H9 (cell line): ENCODE measurements around the gene PLXNA2. TPM values are rescaled to one million over a fixed set of nuclear protein-coding genes. Genes with fewer than 3 reads are reported as not detected.

ENCODE experiments used
- DNase-seq: peaks from one replicate; pipeline ENCODE4 v3.0.0-alpha.2; 2017
- H2AFZ ChIP-seq: one replicate; pipeline ENCODE4 v1.6.1; 2013; ENCODE audit warnings: mild to moderate bottlenecking, low read length, control low read depth, moderate library complexity
- H2AK5ac ChIP-seq: 2 replicates; pipeline ENCODE4 v1.6.1; 2013; ENCODE audit warnings: low read length, control low read depth, mixed read lengths; ENCODE audit not compliant: insufficient read length
- H2BK120ac ChIP-seq: one replicate; pipeline ENCODE4 v1.6.1; 2013; ENCODE audit warnings: low read depth, mild to moderate bottlenecking, low read length, control low read depth, inconsistent platforms; ENCODE audit not compliant: poor library complexity, severe bottlenecking
- H2BK12ac ChIP-seq: 2 replicates; pipeline ENCODE4 v1.6.1; 2013; ENCODE audit warnings: low read length, control low read depth, mixed read lengths, low read depth; ENCODE audit not compliant: insufficient read length
- H2BK15ac ChIP-seq: 2 replicates; pipeline ENCODE4 v1.6.1; 2013; ENCODE audit warnings: low read depth, low read length, control low read depth
- H2BK20ac ChIP-seq: one replicate; pipeline ENCODE4 v1.6.1; 2013; ENCODE audit warnings: low read depth, mild to moderate bottlenecking, low read length, control low read depth, inconsistent platforms; ENCODE audit not compliant: poor library complexity, severe bottlenecking
- H2BK5ac ChIP-seq: 2 replicates; pipeline ENCODE4 v1.6.1; 2013; ENCODE audit warnings: low read length, control low read depth, mixed read lengths; ENCODE audit not compliant: insufficient read length
- H3K14ac ChIP-seq: 2 replicates; pipeline ENCODE4 v1.6.1; 2013; ENCODE audit warnings: low read length, control low read depth; ENCODE audit not compliant: insufficient read depth
- H3K18ac ChIP-seq: 2 replicates; pipeline ENCODE4 v1.6.1; 2013; ENCODE audit warnings: low read depth, mild to moderate bottlenecking, mixed read lengths, low read length, control low read depth; ENCODE audit not compliant: insufficient read length
- H3K23ac ChIP-seq: 2 replicates; pipeline ENCODE4 v1.6.1; 2013; ENCODE audit warnings: low read length, control low read depth, mixed read lengths, low read depth; ENCODE audit not compliant: insufficient read length
- H3K23me2 ChIP-seq: 2 replicates; pipeline ENCODE4 v1.6.1; 2013; ENCODE audit warnings: low read depth, mild to moderate bottlenecking, mixed read lengths, low read length, control low read depth; ENCODE audit not compliant: insufficient read length, poor library complexity, severe bottlenecking
- H3K27ac ChIP-seq: 2 replicates; pipeline ENCODE4 v1.5.1; 2013; ENCODE audit warnings: low read length, control low read depth, mixed read lengths, low read depth; ENCODE audit not compliant: insufficient read length
- H3K27me3 ChIP-seq: 2 replicates; pipeline ENCODE4 v1.6.1; 2013; ENCODE audit warnings: low read length, control low read depth, inconsistent platforms; ENCODE audit not compliant: insufficient read depth
- H3K4ac ChIP-seq: 2 replicates; pipeline ENCODE4 v1.6.1; 2013; ENCODE audit warnings: low read depth, mild to moderate bottlenecking, control low read depth, inconsistent platforms, low read length, moderate library complexity
- H3K4me1 ChIP-seq: 2 replicates; pipeline ENCODE4 v1.6.1; 2013; ENCODE audit warnings: low read length, control low read depth, inconsistent platforms; ENCODE audit not compliant: insufficient read depth
- H3K4me2 ChIP-seq: 2 replicates; pipeline ENCODE4 v1.6.1; 2013; ENCODE audit warnings: low read length, control low read depth, mixed read lengths; ENCODE audit not compliant: insufficient read length, insufficient read depth
- H3K56ac ChIP-seq: 2 replicates; pipeline ENCODE4 v1.6.1; 2013; ENCODE audit warnings: low read depth, mild to moderate bottlenecking, mixed read lengths, low read length, control low read depth; ENCODE audit not compliant: insufficient read length
- H3K79me1 ChIP-seq: 2 replicates; pipeline ENCODE4 v1.6.1; 2013; ENCODE audit warnings: low read depth, mild to moderate bottlenecking, moderate library complexity, low read length, control low read depth, inconsistent platforms; ENCODE audit not compliant: insufficient read depth, poor library complexity, severe bottlenecking
- H3K79me2 ChIP-seq: 2 replicates; pipeline ENCODE4 v1.6.1; 2013; ENCODE audit warnings: low read length, control low read depth, inconsistent platforms; ENCODE audit not compliant: insufficient read depth
- H3K9ac ChIP-seq: 2 replicates; pipeline ENCODE4 v1.6.1; 2013; ENCODE audit warnings: low read length, control low read depth, mixed read lengths; ENCODE audit not compliant: insufficient read length; ENCODE audit errors: extremely low read depth
- H3K9me3 ChIP-seq: one replicate; pipeline ENCODE4 v1.6.1; 2013; ENCODE audit warnings: low read depth, low read length, inconsistent platforms; ENCODE audit not compliant: control insufficient read depth
- H3T11ph ChIP-seq: one replicate; pipeline ENCODE4 v1.6.1; 2013; ENCODE audit warnings: mild to moderate bottlenecking, low read length, control low read depth, inconsistent platforms
- H4K20me1 ChIP-seq: one replicate; pipeline ENCODE4 v1.6.1; 2013; ENCODE audit not compliant: control insufficient read depth, insufficient read length, insufficient read depth
- H4K5ac ChIP-seq: 2 replicates; pipeline ENCODE4 v1.6.1; 2013; ENCODE audit warnings: low read depth, mild to moderate bottlenecking, mixed read lengths, low read length, control low read depth; ENCODE audit not compliant: insufficient read length
- H4K8ac ChIP-seq: replicated peaks from 2 replicates; pipeline ENCODE4 v1.6.1; 2013; ENCODE audit warnings: low read length, control low read depth, mixed read lengths, low read depth; ENCODE audit not compliant: insufficient read length
- H4K91ac ChIP-seq: 2 replicates; pipeline ENCODE4 v1.6.1; 2013; ENCODE audit warnings: low read depth, mild to moderate bottlenecking, moderate library complexity, mixed read lengths, low read length, control low read depth; ENCODE audit not compliant: insufficient read length
- H3K27ac Mint-ChIP-seq, 3 experiments: 2 replicates in 2 of 3; 3 replicates in 1 of 3; pipeline ENCODE4 v1.8.0; 2020 to 2021; ENCODE audit warnings: mixed read lengths in 3 of 3, mild to moderate bottlenecking in 1 of 3, moderate library complexity in 1 of 3
- H3K27me3 Mint-ChIP-seq: 2 replicates; pipeline ENCODE4 v1.8.0; 2021; ENCODE audit warnings: low read depth, mild to moderate bottlenecking, moderate library complexity, mixed read lengths
- H3K36me3 Mint-ChIP-seq, 3 experiments: 2 replicates in 2 of 3; 3 replicates in 1 of 3; pipeline ENCODE4 v1.8.0; 2020 to 2021; ENCODE audit warnings: low read depth in 3 of 3, mixed read lengths in 3 of 3; ENCODE audit not compliant: insufficient read depth in 1 of 3
- H3K4me1 Mint-ChIP-seq, 2 experiments: 2 replicates each; pipeline ENCODE4 v1.8.0; 2020; ENCODE audit warnings: mixed read lengths in 2 of 2
- H3K4me3 Mint-ChIP-seq, 2 experiments: 2 replicates in 1 of 2; 3 replicates in 1 of 2; pipeline ENCODE4 v1.8.0; 2020 to 2021; ENCODE audit warnings: mild to moderate bottlenecking in 2 of 2, mixed read lengths in 2 of 2, moderate library complexity in 1 of 2
- H3K9me3 Mint-ChIP-seq, 2 experiments: 2 replicates in 1 of 2; 3 replicates in 1 of 2; pipeline ENCODE4 v1.8.0; 2020; ENCODE audit warnings: mild to moderate bottlenecking in 2 of 2, mixed read lengths in 2 of 2, moderate library complexity in 1 of 2
- WGBS: extraction: QIAGEN DNeasy Blood & Tissue Kit; methylation state at CpG from one replicate; pipeline ENCODE4 v1.1.7; 2013; ENCODE audit warnings: missing lambda C conversion rate, low lambda C conversion rate, mixed read lengths; ENCODE audit not compliant: insufficient read length; ENCODE audit errors: extremely low coverage; 5-methylcytosine and 5-hydroxymethylcytosine counted together
- total RNA-seq: library from RNA; stranded (reverse); gene quantifications from 2 replicates; pipeline ENCODE4 v1.2.1, GENCODE V29; 2021
- TF ChIP-seq, protein P1 (sequence below): fragments of 200-600 bp; sonication (generic); conservative IDR thresholded peaks from 3 replicates; pipeline ENCODE4 v1.8.0; 2021; ENCODE audit warnings: antibody characterized with exemption, mild to moderate bottlenecking

Gene PLXNA2
- total RNA-seq, 1 experiment from 2014 or later: 0.57 TPM

DNA sequence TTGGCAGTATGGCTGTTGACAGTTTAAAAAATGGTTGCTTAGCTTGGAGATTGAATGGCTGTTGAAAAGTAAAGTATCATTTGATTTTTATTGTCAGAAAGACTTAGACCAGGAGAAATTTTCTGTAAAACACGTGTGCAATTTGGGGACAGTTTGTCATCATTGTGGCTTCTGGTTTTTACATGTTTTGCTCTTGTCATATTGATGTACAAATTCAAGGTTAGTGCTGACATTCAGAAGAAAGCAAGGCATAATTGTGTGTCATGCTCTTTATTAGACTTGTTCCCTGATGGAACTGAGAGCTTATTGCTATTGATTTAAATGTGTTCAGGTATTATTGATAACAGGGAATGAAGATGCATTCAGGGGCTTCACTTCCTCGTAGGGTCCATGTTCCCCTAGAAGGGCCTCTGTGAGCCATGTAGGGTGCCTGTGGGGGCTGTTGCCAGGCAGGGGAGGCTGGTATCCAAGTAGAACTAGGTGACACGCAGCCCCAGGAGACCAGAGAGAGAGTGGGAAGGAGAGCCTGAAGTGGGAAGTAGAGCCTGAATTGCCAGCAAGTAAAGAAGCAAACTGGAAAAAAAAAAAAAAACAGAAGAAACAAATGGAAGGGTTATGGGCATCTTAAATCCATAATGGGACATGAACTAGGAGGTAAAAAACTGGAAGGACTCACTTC is 32.7 kb upstream of the PLXNA2 start:
- H3K4me3 Mint-ChIP-seq: no peak overlapping the region
- no peaks in the 10 kb centered on the region for H3K9me3 Mint-ChIP-seq
- Histone ChIP-seq H3K79me2 (no peaks in the 10 kb centered on the region), H3K9me3 (no peaks in the 10 kb centered on the region), H2BK120ac (no peak overlapping the region), H2BK5ac (no peak overlapping the region), H3K18ac (no peak overlapping the region), H3K27me3 (no peaks in the 10 kb centered on the region), H3K23ac (no peak overlapping the region), H2AFZ (no peak overlapping the region), H4K91ac (no peak overlapping the region), H2BK12ac (no peak overlapping the region), H3K4me2 (no peak overlapping the region), H2AK5ac (no peak overlapping the region), H3K79me1 (no peaks in the 10 kb centered on the region), H3K4me1 (peaks cover 5% of the 10 kb centered on the region; the same call in 1 of the 2 replicates), H3K9ac (no peak overlapping the region), H3T11ph (no peak overlapping the region), H3K27ac (no peak overlapping the region), H4K5ac (no peak overlapping the region), H3K56ac (no peak overlapping the region), H4K8ac (no peak overlapping the region), H3K23me2 (no peaks in the 10 kb centered on the region), H2BK15ac (no peak overlapping the region), H4K20me1 (no peaks in the 10 kb centered on the region), H3K14ac (no peak overlapping the region), H2BK20ac (no peak overlapping the region), H3K4ac (no peak overlapping the region)
- H3K27me3 Mint-ChIP-seq: peaks cover 12% of the 10 kb centered on the region
- no peak for DNase-seq
- H3K27ac Mint-ChIP-seq: no peak overlapping the region
- TF ChIP-seq, protein P1, sequence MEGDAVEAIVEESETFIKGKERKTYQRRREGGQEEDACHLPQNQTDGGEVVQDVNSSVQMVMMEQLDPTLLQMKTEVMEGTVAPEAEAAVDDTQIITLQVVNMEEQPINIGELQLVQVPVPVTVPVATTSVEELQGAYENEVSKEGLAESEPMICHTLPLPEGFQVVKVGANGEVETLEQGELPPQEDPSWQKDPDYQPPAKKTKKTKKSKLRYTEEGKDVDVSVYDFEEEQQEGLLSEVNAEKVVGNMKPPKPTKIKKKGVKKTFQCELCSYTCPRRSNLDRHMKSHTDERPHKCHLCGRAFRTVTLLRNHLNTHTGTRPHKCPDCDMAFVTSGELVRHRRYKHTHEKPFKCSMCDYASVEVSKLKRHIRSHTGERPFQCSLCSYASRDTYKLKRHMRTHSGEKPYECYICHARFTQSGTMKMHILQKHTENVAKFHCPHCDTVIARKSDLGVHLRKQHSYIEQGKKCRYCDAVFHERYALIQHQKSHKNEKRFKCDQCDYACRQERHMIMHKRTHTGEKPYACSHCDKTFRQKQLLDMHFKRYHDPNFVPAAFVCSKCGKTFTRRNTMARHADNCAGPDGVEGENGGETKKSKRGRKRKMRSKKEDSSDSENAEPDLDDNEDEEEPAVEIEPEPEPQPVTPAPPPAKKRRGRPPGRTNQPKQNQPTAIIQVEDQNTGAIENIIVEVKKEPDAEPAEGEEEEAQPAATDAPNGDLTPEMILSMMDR: no peak
- peaks cover 31 to 36% of the 10 kb centered on the region in 2 experiments for H3K4me1 Mint-ChIP-seq
- no peaks in the 10 kb centered on the region for H3K36me3 Mint-ChIP-seq
- WGBS: no CpG with 5 or more reads among the region's 3 CpGs
